Fibroblast of the aortic adventitia (primary cell): ENCODE results near the gene ADAMTS20. TPM values are rescaled to one million over a fixed set of nuclear protein-coding genes. Genes with fewer than 3 reads are reported as not detected.

Source experiments
- DNase-seq: peaks from one replicate; pipeline ENCODE4 v3.0.0-alpha.2; 2010; ENCODE audit warnings: low read depth
- H3K4me3 ChIP-seq: 2 replicates; pipeline ENCODE4 v1.5.1; 2011; ENCODE audit warnings: low read depth, mild to moderate bottlenecking, control low read depth, low read length, moderate library complexity
- total RNA-seq: library from RNA; depleted of rRNA; stranded (reverse); fragments of >200 nt; gene quantifications from 2 replicates; pipeline ENCODE4 v1.2.3, GENCODE V29; 2012; ENCODE audit warnings: low replicate concordance
- TF ChIP-seq, protein P1 (sequence below): IDR thresholded peaks from 2 replicates; pipeline ENCODE4 v1.5.1; 2011; ENCODE audit warnings: mild to moderate bottlenecking, low read length, control low read depth, inconsistent platforms; ENCODE audit not compliant: insufficient read depth

Gene ADAMTS20
- total RNA-seq, 1 donor, result not detected

DNA sequence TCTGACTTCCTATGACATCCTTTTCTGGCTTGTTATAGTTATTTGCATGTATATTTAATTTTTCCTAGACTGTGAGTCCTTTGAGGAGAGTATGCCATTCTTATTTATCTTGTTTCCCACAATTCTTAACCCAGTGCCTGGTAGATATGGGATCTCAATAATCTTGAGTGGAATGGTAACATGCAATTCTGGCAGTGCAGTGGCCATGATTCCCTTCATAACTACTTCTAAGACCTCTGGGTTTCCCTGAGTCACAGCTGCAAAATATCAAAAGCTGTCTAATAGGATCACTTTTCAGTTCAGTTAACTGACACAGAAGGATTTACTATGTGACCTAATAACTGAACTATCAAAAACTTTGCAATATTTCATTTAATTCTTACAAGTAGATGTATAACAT is 135.0 kb downstream of the ADAMTS20 start:
- TF ChIP-seq, protein P1, sequence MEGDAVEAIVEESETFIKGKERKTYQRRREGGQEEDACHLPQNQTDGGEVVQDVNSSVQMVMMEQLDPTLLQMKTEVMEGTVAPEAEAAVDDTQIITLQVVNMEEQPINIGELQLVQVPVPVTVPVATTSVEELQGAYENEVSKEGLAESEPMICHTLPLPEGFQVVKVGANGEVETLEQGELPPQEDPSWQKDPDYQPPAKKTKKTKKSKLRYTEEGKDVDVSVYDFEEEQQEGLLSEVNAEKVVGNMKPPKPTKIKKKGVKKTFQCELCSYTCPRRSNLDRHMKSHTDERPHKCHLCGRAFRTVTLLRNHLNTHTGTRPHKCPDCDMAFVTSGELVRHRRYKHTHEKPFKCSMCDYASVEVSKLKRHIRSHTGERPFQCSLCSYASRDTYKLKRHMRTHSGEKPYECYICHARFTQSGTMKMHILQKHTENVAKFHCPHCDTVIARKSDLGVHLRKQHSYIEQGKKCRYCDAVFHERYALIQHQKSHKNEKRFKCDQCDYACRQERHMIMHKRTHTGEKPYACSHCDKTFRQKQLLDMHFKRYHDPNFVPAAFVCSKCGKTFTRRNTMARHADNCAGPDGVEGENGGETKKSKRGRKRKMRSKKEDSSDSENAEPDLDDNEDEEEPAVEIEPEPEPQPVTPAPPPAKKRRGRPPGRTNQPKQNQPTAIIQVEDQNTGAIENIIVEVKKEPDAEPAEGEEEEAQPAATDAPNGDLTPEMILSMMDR, result no peak
- DNase-seq, result no peak
- H3K4me3 ChIP-seq, result no peak overlapping the region

DNA sequence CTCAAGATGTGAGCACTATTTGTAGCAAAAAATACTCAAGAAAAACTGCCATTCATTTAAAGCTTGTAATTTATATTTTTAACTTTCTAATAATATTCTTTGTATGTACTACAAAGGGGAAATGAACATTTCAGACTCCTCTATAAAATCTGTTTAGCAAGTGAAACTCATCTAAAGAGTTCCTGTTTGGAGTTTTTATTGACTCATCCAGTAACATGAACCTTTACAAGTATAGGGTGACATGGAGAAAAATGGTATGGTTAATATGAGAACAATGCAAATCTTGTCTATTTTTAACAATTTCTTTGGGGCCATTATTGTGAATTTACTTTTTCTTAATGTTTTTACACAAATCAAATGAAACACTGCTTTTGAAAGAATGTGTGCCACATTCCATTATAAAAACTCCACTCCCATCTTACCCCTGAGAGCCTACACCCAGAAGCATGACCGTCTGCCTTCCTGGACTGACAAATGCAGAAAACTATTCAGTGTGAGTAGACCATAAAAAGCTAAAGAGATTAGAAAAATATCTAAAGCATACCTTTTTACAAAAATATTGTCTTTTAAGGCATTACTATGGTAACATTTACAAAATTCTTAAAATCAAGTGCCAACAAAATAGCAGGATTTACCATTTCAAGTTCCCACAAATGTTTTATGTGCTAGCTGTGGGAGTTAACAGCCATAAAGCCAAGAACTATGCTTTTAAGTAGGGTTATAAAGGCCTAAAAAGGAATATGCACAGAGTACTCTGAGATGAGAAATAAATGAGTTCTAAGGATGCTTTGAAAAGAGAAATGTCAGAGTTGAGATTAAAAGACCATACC is 144.0 kb downstream of the ADAMTS20 start:
- DNase-seq, result peak; percentile 0
- no peak overlapping the region for H3K4me3 ChIP-seq
- TF ChIP-seq, protein P1, result no peak

DNA sequence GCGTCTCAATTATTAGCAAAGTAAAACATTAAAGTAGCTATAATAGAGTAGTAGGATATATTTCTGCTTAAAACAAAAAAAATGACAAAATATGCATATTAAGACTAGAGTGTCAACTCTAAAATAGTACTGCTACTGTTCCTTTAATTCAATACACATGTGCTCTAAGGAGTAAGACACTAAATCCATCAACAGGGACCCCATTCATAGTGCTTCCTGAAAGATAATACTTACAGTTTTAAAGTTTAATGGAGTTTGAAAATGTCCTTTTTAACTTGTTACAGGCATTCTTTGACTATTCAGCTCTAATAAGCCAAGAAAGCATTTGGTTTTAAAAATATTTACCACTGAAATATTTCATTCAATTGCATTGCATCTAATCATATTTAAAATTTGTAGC is 145.2 kb downstream of the ADAMTS20 start:
- TF ChIP-seq, protein P1, result no peak
- DNase-seq, result no peak

DNA sequence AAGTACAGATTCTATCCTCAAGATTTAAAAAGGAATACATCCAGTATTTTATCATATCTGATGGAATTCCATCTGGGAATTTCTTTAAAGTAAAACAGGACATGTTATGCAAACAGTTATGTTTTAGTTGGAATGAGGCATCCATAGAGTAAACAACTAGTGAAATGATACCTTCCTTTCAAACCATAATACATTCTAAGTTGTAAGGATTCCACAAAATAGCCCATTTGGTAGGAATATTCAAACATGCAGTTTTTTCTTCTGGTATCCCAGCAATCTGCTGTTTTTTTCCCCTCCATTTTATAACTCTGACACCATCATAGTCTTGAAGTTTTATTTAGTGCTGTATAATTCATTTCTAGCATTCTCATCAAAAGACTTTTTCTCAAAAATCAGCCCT is 149.6 kb downstream of the ADAMTS20 start:
- DNase-seq, result no peak
- H3K4me3 ChIP-seq, result no peak overlapping the region
- TF ChIP-seq, protein P1, result no peak

More for the DNA sequence above, 145.2 kb downstream of the ADAMTS20 start:
- H3K4me3 ChIP-seq, result no peak overlapping the region

DNA sequence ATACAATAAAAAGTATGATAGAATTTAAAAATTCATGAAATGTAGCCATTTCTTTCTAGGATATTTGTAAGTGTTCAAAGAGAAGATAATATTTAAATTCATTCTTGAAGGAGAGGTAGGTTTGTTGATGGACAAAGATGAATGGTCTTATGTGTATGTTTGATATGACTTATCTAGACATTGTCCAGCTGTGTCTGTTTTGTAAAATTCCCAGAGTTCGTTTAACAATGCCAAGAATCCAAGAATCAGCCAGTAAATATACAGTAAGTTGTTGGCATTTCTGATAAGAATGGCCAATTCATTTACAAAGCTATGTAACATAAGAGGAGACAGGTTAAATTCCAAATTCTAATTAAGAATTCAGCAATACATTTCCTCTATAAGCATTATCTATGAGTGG is 150.9 kb downstream of the ADAMTS20 start:
- DNase-seq, result no peak
- TF ChIP-seq, protein P1, result no peak
- H3K4me3 ChIP-seq, result no peak overlapping the region

DNA sequence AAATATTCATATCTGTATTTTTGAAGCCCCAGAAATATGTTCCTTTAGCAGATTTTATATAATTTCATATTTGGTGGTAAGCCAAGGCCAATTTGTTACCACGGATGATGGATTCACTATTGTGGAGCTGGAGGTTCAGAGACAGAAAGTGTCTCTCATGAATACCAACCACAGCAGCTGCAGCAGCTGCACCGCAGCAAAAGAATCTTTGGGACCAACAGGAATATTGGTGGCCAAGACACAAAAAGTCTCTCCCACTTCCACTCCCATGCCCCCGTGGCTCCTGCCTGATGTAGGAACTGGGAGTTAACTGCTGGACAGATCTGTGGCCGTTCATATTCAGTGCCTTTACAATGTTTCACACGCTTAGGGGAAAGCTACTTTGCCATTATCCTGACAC is 155.3 kb downstream of the ADAMTS20 start:
- TF ChIP-seq, protein P1, result no peak
- no peak overlapping the region for H3K4me3 ChIP-seq
- no peak for DNase-seq
